Transverse colon (tissue), 4 donors: ENCODE results near the gene IL3RA. TPM values are rescaled to one million over a fixed set of nuclear protein-coding genes. Genes with fewer than 3 reads are reported as not detected.
"Not testable (repeated sequence)": the region's sequence is repeated elsewhere in the genome, so short reads cannot be mapped to it uniquely, and the experiment has no call there.

ENCODE experiments used
- DNase-seq: peaks from one replicate; pipeline ENCODE4 v3.0.0-alpha.2; 2019
- H3K27ac ChIP-seq, 4 donors: fragments of 200-600 bp; sonication (generic); 2 replicates each; pipeline ENCODE4 v1.5.1; 2016 to 2018; ENCODE audit warnings: inconsistent platforms in 4 of 4
- H3K27me3 ChIP-seq: fragments of 200-600 bp; sonication (generic); 2 replicates; pipeline ENCODE4 v1.5.1; 2017; ENCODE audit warnings: inconsistent platforms
- H3K36me3 ChIP-seq, 4 donors: fragments of 200-600 bp; sonication (generic); 2 replicates each; pipeline ENCODE4 v1.5.1; 2017 to 2019; ENCODE audit warnings: inconsistent platforms in 4 of 4
- H3K4me1 ChIP-seq, 4 donors: fragments of 200-600 bp; sonication (generic); 2 replicates each; pipeline ENCODE4 v1.5.1; 2017 to 2020; ENCODE audit warnings: inconsistent platforms in 4 of 4
- H3K4me3 ChIP-seq, 4 donors: fragments of 200-600 bp; sonication (generic); 1 replicate in 1 of 4; 2 replicates in 3 of 4; pipeline versions ENCODE4 v1.5.1 to v1.6.1; 2017 to 2019; ENCODE audit warnings: inconsistent platforms in 4 of 4
- H3K9me3 ChIP-seq, 2 donors: fragments of 200-600 bp; sonication (generic); 2 replicates each; pipeline ENCODE4 v1.5.1; 2017 to 2019; ENCODE audit warnings: inconsistent platforms in 2 of 2
- CTCF ChIP-seq, 5 experiments: fragments of 200-600 bp in 3 of 5; fragments of 450-650 bp in 2 of 5; sonication (generic) in 3 of 5; IDR thresholded peaks; 1 replicate in 2 of 5; 2 replicates in 3 of 5; pipeline ENCODE4 v1.5.1; 2016 to 2017; ENCODE audit warnings: antibody characterized with exemption in 5 of 5, inconsistent platforms in 3 of 5, mild to moderate bottlenecking in 2 of 5, moderate library complexity in 1 of 5
- EP300 ChIP-seq: sonication (generic); formaldehyde crosslinking; IDR thresholded peaks from one replicate; pipeline ENCODE4 v1.6.1; 2017; ENCODE audit warnings: antibody characterized with exemption, low read depth
- POLR2A ChIP-seq: fragments of 450-650 bp; IDR thresholded peaks from one replicate; pipeline ENCODE4 v1.6.1; 2016; ENCODE audit warnings: antibody characterized with exemption, mild to moderate bottlenecking, moderate library complexity
- POLR2AphosphoS5 ChIP-seq, 3 donors: sonication (generic); formaldehyde crosslinking; IDR thresholded peaks; one replicate each; pipeline ENCODE4 v1.6.1; 2016; ENCODE audit warnings: antibody characterized with exemption in 3 of 3
- WGBS, 2 donors: methylation state at CpG; one replicate each; pipeline ENCODE4 v1.1.5; 2018; ENCODE audit warnings: low coverage in 1 of 2; 5-methylcytosine and 5-hydroxymethylcytosine counted together
- in situ Hi-C, 4 donors: fragments of 200-750 bp; cut with MboI; loops; one replicate each; pipeline versions ENCODE4 v1.15.0 to v1.15.1; 2017; ENCODE audit warnings: low sequenced_read_pairs in 3 of 4, low pct_ligation_motif_present in 1 of 4, low pct_unique_long_range_greater_than_20kb in 1 of 4
- intact Hi-C: fragments of 100-400 bp; cut with DNase I; formaldehyde crosslinking; loops from one replicate; pipeline ENCODE4 v1.15.1; 2023; ENCODE audit warnings: low total_unique reads
- total RNA-seq, 4 donors: library from RNA; depleted of rRNA; stranded (reverse); fragments of >200 nt; gene quantifications; one replicate each; pipeline ENCODE4 v1.1.0, GENCODE V29; 2016

IL3RA gene
- total RNA-seq, 4 donors from 2014 or later, result 3.0 to 11.1 (median 5.8) TPM

- intact Hi-C loops, result no loop called here
- TF ChIP-seq EP300 (no peak), CTCF (IDR thresholded peaks at IDR 0.05) (no peak), POLR2A (no peak), POLR2AphosphoS5 (IDR thresholded peaks at IDR 0.05) (no peak)
Measured at GRCh38 chrX:1294301-1295067, 42.1 kb upstream of the IL3RA start.

GRCh38 chrX:1295550-1295949 lies 41.0 kb upstream of the IL3RA start:
- intact Hi-C loops, result no loop called here
- H3K27me3 ChIP-seq, result no peaks in the 10 kb centered on the region
- no peak for TF ChIP-seq POLR2A
- no peak for TF ChIP-seq CTCF (IDR thresholded peaks at IDR 0.05)
- TF ChIP-seq POLR2AphosphoS5 (IDR thresholded peaks at IDR 0.05), result no peak
- no peak for TF ChIP-seq EP300
- no peaks in the 10 kb centered on the region for H3K9me3 ChIP-seq
- 85 to 90% methylated on average over 5 to 10 of the region's 10 CpGs for WGBS, 2 donors
- H3K36me3 ChIP-seq, result no peaks in the 10 kb centered on the region
- H3K4me1 ChIP-seq, result no peaks in the 10 kb centered on the region
- DNase-seq, result no peak
- H3K27ac ChIP-seq, result no peak overlapping the region
- in situ Hi-C loops, result no loop called here
- H3K4me3 ChIP-seq, result no peak overlapping the region

More at GRCh38 chrX:1294301-1295067, 42.1 kb upstream of the IL3RA start:
- in situ Hi-C loops, result no loop called here
- Histone ChIP-seq H3K9me3 (no peaks in the 10 kb centered on the region), H3K27me3 (no peaks in the 10 kb centered on the region), H3K36me3 (no peaks in the 10 kb centered on the region), H3K27ac (no peak overlapping the region), H3K4me1 (no peaks in the 10 kb centered on the region), H3K4me3 (no peak overlapping the region)
- WGBS, 2 donors, result 89 to 94% methylated on average over 8 to 29 of the region's 29 CpGs
- DNase-seq, result no peak

GRCh38 chrX:1297591-1297990 lies 39.0 kb upstream of the IL3RA start:
- in situ Hi-C loops, H3K4me3 ChIP-seq, H3K9me3 ChIP-seq, H3K4me1 ChIP-seq, H3K36me3 ChIP-seq, DNase-seq, H3K27ac ChIP-seq, H3K27me3 ChIP-seq, intact Hi-C loops: not testable (repeated sequence)
- 91% methylated on average over 7 of the region's 8 CpGs; no CpG with 5 or more reads in 1 of the 2 donors for WGBS, 2 donors

GRCh38 chrX:1300449-1300848 lies 36.1 kb upstream of the IL3RA start:
- intact Hi-C loops, result no loop called here
- no peak for TF ChIP-seq EP300
- TF ChIP-seq POLR2AphosphoS5 (IDR thresholded peaks at IDR 0.05), result no peak
- TF ChIP-seq POLR2A, result no peak
- no peak for TF ChIP-seq CTCF (IDR thresholded peaks at IDR 0.05)
- no peak for DNase-seq
- H3K9me3 ChIP-seq, result no peaks in the 10 kb centered on the region
- no peak overlapping the region for H3K4me3 ChIP-seq
- no peaks in the 10 kb centered on the region for H3K36me3 ChIP-seq
- no peaks in the 10 kb centered on the region for H3K4me1 ChIP-seq
- WGBS, 2 donors, result 73% methylated on average over 3 to 15 of the region's 15 CpGs
- in situ Hi-C loops, result no loop called here
- no peak overlapping the region for H3K27ac ChIP-seq
- no peaks in the 10 kb centered on the region for H3K27me3 ChIP-seq

- TF ChIP-seq POLR2A (no peak), EP300 (no peak), POLR2AphosphoS5 (IDR thresholded peaks at IDR 0.05) (no peak), CTCF (IDR thresholded peaks at IDR 0.05) (no peak)
- no peak overlapping the region for H3K27ac ChIP-seq
- DNase-seq, result no peak
- no peaks in the 10 kb centered on the region for H3K4me1 ChIP-seq
- H3K36me3 ChIP-seq, result no peaks in the 10 kb centered on the region
- 85% methylated on average over 14 of the region's 14 CpGs; no CpG with 5 or more reads in 1 of the 2 donors for WGBS, 2 donors
- no peaks in the 10 kb centered on the region for H3K9me3 ChIP-seq
- in situ Hi-C loops, result no loop called here
- intact Hi-C loops, result no loop called here
- no peak overlapping the region for H3K4me3 ChIP-seq
- H3K27me3 ChIP-seq, result no peaks in the 10 kb centered on the region
Measured at GRCh38 chrX:1305411-1305810, 31.2 kb upstream of the IL3RA start.
